Measurements from ENCODE around the gene RCVRN. TPM values are rescaled to one million over a fixed set of nuclear protein-coding genes. Genes with fewer than 3 reads are reported as not detected.

The RCVRN gene
- under 1 TPM in 1 of 4 donors, not detected in 3; 0.88 TPM for total RNA-seq

GRCh38 chr17:9905078-9905415, at the start of gene RCVRN:
Gene RCVRN, minus strand, starts transcription at chr17:9905271. Its CDS starts 91 bp downstream, at chr17:9905180.
- no peak within 1 kb of the TSS for H3K27ac ChIP-seq
- H3K27me3 ChIP-seq: no peaks in the 10 kb centered on the region
- DNase-seq: no peak
- intact Hi-C loops (cut with DNase I; ENCODE audit: low total_unique reads): no loop called here
- no peaks in the 10 kb centered on the region for H3K9me3 ChIP-seq
- H3K36me3 ChIP-seq: no peaks in the 10 kb centered on the region
- no peaks in the 10 kb centered on the region for H3K4me1 ChIP-seq
- H3K4me3 ChIP-seq: no peak within 1 kb of the TSS
- TF ChIP-seq POLR2A (IDR thresholded peaks at IDR 0.05) (no peak), CTCF (IDR thresholded peaks at IDR 0.05) (no peak)

DNA sequence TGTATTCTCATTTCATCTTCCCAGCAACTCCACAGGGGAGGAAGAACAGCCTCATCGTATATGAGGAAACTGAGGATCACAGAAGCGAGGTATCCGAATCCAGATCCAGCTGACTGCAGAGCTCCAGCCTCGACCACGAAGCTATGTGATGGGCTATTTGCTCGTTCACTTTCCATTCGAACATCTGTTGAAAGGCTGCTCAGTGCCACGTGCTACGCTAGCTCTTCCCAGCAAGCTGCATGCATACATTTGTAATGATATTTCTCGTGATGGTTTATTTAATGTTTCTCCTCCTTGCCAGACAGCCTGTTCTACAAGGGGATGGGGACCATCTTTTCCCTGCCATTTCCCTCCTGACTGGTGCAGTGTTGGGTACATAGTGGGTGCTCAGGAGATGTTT, 48.4 kb upstream of the RCVRN start:
- H3K36me3 ChIP-seq: no peaks in the 10 kb centered on the region
- no peaks in the 10 kb centered on the region for H3K9me3 ChIP-seq
- intact Hi-C loops (cut with DNase I; ENCODE audit: low total_unique reads): no loop called here
- no peak for TF ChIP-seq POLR2A (IDR thresholded peaks at IDR 0.05)
- no peak for TF ChIP-seq CTCF (IDR thresholded peaks at IDR 0.05)
- no peak overlapping the region for H3K4me3 ChIP-seq
- H3K4me1 ChIP-seq: no peaks in the 10 kb centered on the region
- DNase-seq: no peak
- no peak overlapping the region for H3K27ac ChIP-seq
- H3K27me3 ChIP-seq: no peaks in the 10 kb centered on the region

- intact Hi-C loops (cut with DNase I; ENCODE audit: low total_unique reads): no loop called here
- DNase-seq: no peak
- H3K36me3 ChIP-seq: no peaks in the 10 kb centered on the region
Measured at GRCh38 chr17:9951803-9952202, 46.7 kb upstream of the RCVRN start.

GRCh38 chr17:9948928-9949327, 43.9 kb upstream of the RCVRN start:
- DNase-seq: peak in 1 of 2 donors; percentile 52
- Histone ChIP-seq H3K27me3 (no peaks in the 10 kb centered on the region), H3K4me1 (no peaks in the 10 kb centered on the region), H3K4me3 (no peak overlapping the region), H3K27ac (no peak overlapping the region), H3K36me3 (no peaks in the 10 kb centered on the region), H3K9me3 (no peaks in the 10 kb centered on the region)
- intact Hi-C loops (cut with DNase I; ENCODE audit: low total_unique reads): no loop called here
- TF ChIP-seq POLR2A (IDR thresholded peaks at IDR 0.05) (no peak), CTCF (IDR thresholded peaks at IDR 0.05) (no peak)

More at GRCh38 chr17:9951803-9952202, 46.7 kb upstream of the RCVRN start:
- H3K4me3 ChIP-seq: no peak overlapping the region
- H3K4me1 ChIP-seq: no peaks in the 10 kb centered on the region
- no peaks in the 10 kb centered on the region for H3K9me3 ChIP-seq
- H3K27ac ChIP-seq: no peak overlapping the region
- TF ChIP-seq CTCF (IDR thresholded peaks at IDR 0.05): no peak
- TF ChIP-seq POLR2A (IDR thresholded peaks at IDR 0.05): no peak
- no peaks in the 10 kb centered on the region for H3K27me3 ChIP-seq

DNA sequence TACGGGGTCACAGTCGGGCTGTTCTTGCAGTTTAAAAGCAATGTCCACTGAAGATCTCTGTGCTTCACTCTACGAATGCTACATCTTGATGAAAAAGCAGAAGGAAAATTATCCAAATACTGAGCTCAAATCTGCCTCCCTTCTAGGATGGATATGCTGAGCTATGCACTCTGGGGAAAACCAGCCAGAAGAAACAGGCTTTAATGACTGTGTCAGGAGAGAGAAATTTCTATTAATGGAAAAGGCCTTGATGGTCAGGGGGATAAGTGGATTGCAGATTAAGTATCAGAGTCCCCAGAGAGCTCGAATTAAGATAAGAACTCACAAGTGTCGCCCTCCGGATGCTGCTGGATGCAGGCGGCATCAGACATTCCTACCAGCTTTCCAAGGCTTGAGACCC, 39.6 kb upstream of the RCVRN start:
- Histone ChIP-seq H3K27ac (no peak overlapping the region), H3K9me3 (no peaks in the 10 kb centered on the region), H3K27me3 (no peaks in the 10 kb centered on the region), H3K4me1 (no peaks in the 10 kb centered on the region), H3K4me3 (no peak overlapping the region), H3K36me3 (no peaks in the 10 kb centered on the region)
- TF ChIP-seq POLR2A (IDR thresholded peaks at IDR 0.05): no peak
- TF ChIP-seq CTCF (IDR thresholded peaks at IDR 0.05): no peak
- intact Hi-C loops (cut with DNase I; ENCODE audit: low total_unique reads): no loop called here
- DNase-seq: no peak

All from uterus (tissue), 4 donors.